ENCODE results near the gene AGAP3.

The AGAP3 gene

GRCh38 chr7:151100921-151101320, 14.6 kb downstream of the AGAP3 start:
- Histone ChIP-seq H3K27ac (peak overlapping the region in 1 of 21 experiments; percentile 1), H3K4me3 (no peak overlapping the region)

GRCh38 chr7:151101621-151102396, 15.5 kb downstream of the AGAP3 start:
- Histone ChIP-seq H3K27ac (peak overlapping the region in 1 of 21 experiments; percentile 1), H3K4me3 (no peak overlapping the region)

- H3K4me3 ChIP-seq = no peak overlapping the region
- H3K27ac ChIP-seq = no peak overlapping the region
These were observed 16.7 kb downstream of the AGAP3 start for GRCh38 chr7:151102991-151103390.

- H3K4me3 ChIP-seq = no peak overlapping the region
- peak overlapping the region in 1 of 21 experiments; percentile 9 for H3K27ac ChIP-seq
These were observed 17.7 kb downstream of the AGAP3 start for GRCh38 chr7:151103973-151104372.

- no peak overlapping the region for H3K4me3 ChIP-seq
- peak overlapping the region in 2 of 21 experiments; percentile 34 to 56 for H3K27ac ChIP-seq
These were observed 18.3 kb downstream of the AGAP3 start for GRCh38 chr7:151104411-151105235.

- Histone ChIP-seq H3K4me3 (no peak overlapping the region), H3K27ac (peak overlapping the region in 1 of 21 experiments; percentile 4)
These were observed 21.6 kb downstream of the AGAP3 start for GRCh38 chr7:151107882-151108281.

GRCh38 chr7:151109094-151110048, 23.1 kb downstream of the AGAP3 start:
- Histone ChIP-seq H3K27ac (peak overlapping the region in 2 of 21 experiments; percentile 9 to 57), H3K4me3 (no peak overlapping the region)

- H3K4me3 ChIP-seq = no peak overlapping the region
- peak overlapping the region in 1 of 21 experiments; percentile 57 for H3K27ac ChIP-seq
These were observed 24.1 kb downstream of the AGAP3 start for GRCh38 chr7:151110236-151110940.

- no peak overlapping the region for H3K4me3 ChIP-seq
- H3K27ac ChIP-seq = peak overlapping the region in 1 of 21 experiments; percentile 7
These were observed 24.8 kb downstream of the AGAP3 start for GRCh38 chr7:151110941-151111645.

- H3K4me3 ChIP-seq = peak overlapping the region in 5 of 7 experiments; percentile 4 to 59 (median 12)
- peak overlapping the region in 15 of 21 experiments; percentile 13 to 91 (median 65) for H3K27ac ChIP-seq
These were observed 27.3 kb downstream of the AGAP3 start for GRCh38 chr7:151113344-151114150.

- Histone ChIP-seq H3K4me3 (peak overlapping the region; percentile 4 to 59 (median 39)), H3K27ac (peak overlapping the region in 18 of 21 experiments; percentile 13 to 91 (median 63))
These were observed 28.1 kb downstream of the AGAP3 start for GRCh38 chr7:151114151-151115090.

- Histone ChIP-seq H3K27ac (peak overlapping the region; percentile 47 to 91 (median 86)), H3K4me3 (peak overlapping the region; percentile 25 to 59 (median 39))
These were observed 29.0 kb downstream of the AGAP3 start for GRCh38 chr7:151115121-151115835.

GRCh38 chr7:151115836-151116418, 29.7 kb downstream of the AGAP3 start:
- Histone ChIP-seq H3K27ac (peak overlapping the region; percentile 47 to 91 (median 86)), H3K4me3 (peak overlapping the region; percentile 25 to 59 (median 39))

- Histone ChIP-seq H3K27ac (peak overlapping the region in 19 of 21 experiments; percentile 54 to 91 (median 86)), H3K4me3 (peak overlapping the region; percentile 10 to 59 (median 29))
These were observed 30.5 kb downstream of the AGAP3 start for GRCh38 chr7:151116603-151117440.
